ENCODE results near the gene DBI. TPM values are rescaled to one million over a fixed set of nuclear protein-coding genes. Genes with fewer than 3 reads are reported as not detected.

The DBI gene
- total RNA-seq: 40.4 and 47.8 TPM in 2 replicates

DNA sequence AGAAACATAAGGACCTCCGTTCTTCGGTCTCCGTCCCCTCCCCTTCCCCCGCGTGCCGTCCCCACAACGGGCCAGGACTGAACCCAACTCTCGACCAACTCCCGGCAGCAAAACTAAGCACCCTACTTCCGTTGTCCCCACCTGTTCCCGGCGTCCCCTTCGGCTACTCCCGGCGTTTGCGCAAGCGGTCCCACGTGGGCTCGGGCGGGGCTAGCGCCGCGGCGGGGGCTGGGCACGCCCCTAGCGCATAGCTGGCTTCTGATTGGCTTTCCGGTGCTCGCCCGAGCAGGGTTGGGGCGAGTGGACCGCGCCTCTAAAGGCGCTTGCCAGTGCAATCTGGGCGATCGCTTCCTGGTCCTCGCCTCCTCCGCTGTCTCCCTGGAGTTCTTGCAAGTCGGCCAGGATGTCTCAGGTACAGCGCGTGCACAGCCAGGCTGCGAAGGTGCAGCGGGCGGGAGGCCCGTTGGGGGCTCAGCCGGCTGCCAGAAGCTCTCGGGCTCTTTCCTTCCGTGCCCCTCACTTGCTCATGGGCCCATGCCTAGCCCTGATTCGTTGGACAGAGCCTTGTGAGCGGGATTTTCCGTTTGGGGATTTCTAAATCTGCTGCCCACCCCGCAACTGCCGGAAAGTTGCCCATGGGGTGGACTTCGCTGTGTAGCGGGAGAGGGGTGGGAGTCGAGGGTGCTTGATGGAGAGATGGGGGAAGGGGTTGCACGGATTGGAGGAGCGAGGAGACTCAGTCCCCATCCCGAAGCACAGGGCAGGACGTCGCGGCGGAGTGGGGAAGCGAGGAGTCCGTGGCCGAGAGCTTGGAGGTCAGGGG lies at the start of gene DBI, which contains the start of gene C2orf76:
DBI (plus strand) TSS at position 329 of the 823 bp plus-strand sequence; CDS start at position 404, 75 bp downstream.
C2orf76 (minus strand) TSS at position 186 of the 823 bp plus-strand sequence. CDS start 26,875 bp downstream, outside the sequence.

Other genes starting within 250 kb of the DBI start
- gene C1QL2, start 208.2 kb upstream of the DBI start, total RNA-seq: not detected in 2 replicates
- gene STEAP3, start 143.1 kb upstream of the DBI start, total RNA-seq: 0.39 and 5.2 TPM in 2 replicates
- 5.9 and 6.6 TPM in 2 replicates for gene C2orf76, start 143 bp upstream of the DBI start, total RNA-seq
- gene TMEM37, start 64.9 kb downstream of the DBI start, total RNA-seq: under 0.01 and 0.11 TPM in 2 replicates
- gene SCTR, start 157.5 kb downstream of the DBI start, total RNA-seq: not detected in 2 replicates
- not detected in 2 replicates for gene CFAP221, start 177.5 kb downstream of the DBI start, total RNA-seq

Data from placental epithelial cell (primary cell).